ENCODE results near the gene THBS3. TPM values are rescaled to one million over a fixed set of nuclear protein-coding genes. Genes with fewer than 3 reads are reported as not detected.

Gene THBS3
- total and polyA plus RNA-seq, 2 of the 13 experiments (the other 11 are each of a cell fraction or from before 2014, with no cell fraction given), result 0.86 to 3.6 TPM

DNA sequence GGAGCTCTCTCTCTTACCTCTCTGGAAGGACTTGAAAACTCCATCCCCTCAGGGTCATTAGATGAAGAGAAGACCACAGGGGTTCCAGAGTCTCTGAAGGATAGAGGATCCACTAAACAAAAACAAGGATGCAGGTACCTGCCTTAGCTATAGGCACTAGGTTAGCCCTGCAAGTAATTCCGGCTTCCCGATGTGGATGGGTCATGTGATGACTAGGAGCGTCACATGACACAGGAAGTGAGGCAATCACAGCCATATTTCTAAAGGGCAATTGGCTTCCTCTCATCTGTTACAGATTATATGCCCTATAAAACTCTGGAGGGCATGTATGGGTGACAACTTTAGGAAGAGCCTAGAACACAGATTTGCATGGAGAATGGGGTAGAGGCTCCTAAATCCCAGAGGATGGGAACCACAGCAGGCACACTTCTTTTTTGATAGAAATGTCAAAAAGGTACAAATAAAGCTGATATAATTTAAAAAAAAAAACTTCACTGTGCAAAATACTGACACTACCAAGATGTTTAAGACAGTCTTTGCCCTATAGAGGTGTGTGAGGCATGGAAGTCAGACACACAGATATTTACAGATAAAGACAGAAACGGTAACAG, 33.5 kb upstream of the THBS3 start (continued):
- TF ChIP-seq RFXAP (CRISPR knock-in tag; IDR thresholded peaks at IDR 0.05; ENCODE audit: borderline replicate concordance), result peak; percentile 24
- TF ChIP-seq THAP11 (CRISPR knock-in tag; IDR thresholded peaks at IDR 0.05), result peak; percentile 95
- TF ChIP-seq GATAD1 (CRISPR knock-in tag; IDR thresholded peaks at IDR 0.05), result peak; percentile 97
- TF ChIP-seq, protein P1, sequence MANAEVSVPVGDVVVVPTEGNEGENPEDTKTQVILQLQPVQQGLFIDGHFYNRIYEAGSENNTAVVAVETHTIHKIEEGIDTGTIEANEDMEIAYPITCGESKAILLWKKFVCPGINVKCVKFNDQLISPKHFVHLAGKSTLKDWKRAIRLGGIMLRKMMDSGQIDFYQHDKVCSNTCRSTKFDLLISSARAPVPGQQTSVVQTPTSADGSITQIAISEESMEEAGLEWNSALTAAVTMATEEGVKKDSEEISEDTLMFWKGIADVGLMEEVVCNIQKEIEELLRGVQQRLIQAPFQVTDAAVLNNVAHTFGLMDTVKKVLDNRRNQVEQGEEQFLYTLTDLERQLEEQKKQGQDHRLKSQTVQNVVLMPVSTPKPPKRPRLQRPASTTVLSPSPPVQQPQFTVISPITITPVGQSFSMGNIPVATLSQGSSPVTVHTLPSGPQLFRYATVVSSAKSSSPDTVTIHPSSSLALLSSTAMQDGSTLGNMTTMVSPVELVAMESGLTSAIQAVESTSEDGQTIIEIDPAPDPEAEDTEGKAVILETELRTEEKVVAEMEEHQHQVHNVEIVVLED (CRISPR knock-in tag; IDR thresholded peaks at IDR 0.05; ENCODE audit: borderline replicate concordance), result peak; percentile 51; the same call in 1 of the 2 replicates
- no peak for TF ChIP-seq ZFP36L2 (CRISPR knock-in tag; IDR thresholded peaks at IDR 0.05)
- no peak for TF ChIP-seq XBP1 (CRISPR knock-in tag; IDR thresholded peaks at IDR 0.05)
- peak; percentile 87 for TF ChIP-seq CEBPG (CRISPR knock-in tag; IDR thresholded peaks at IDR 0.05)
- TF ChIP-seq, protein P2, sequence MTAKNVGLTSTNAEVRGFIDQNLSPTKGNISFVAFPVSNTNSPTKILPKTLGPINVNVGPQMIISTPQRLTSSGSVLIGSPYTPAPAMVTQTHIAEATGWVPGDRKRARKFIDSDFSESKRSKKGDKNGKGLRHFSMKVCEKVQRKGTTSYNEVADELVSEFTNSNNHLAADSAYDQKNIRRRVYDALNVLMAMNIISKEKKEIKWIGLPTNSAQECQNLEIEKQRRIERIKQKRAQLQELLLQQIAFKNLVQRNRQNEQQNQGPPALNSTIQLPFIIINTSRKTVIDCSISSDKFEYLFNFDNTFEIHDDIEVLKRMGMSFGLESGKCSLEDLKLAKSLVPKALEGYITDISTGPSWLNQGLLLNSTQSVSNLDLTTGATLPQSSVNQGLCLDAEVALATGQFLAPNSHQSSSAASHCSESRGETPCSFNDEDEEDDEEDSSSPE (CRISPR knock-in tag; IDR thresholded peaks at IDR 0.05), result 0 out of 2 replicates have a peak, but pooled peaks have one; percentile 20
- TF ChIP-seq, protein P3, sequence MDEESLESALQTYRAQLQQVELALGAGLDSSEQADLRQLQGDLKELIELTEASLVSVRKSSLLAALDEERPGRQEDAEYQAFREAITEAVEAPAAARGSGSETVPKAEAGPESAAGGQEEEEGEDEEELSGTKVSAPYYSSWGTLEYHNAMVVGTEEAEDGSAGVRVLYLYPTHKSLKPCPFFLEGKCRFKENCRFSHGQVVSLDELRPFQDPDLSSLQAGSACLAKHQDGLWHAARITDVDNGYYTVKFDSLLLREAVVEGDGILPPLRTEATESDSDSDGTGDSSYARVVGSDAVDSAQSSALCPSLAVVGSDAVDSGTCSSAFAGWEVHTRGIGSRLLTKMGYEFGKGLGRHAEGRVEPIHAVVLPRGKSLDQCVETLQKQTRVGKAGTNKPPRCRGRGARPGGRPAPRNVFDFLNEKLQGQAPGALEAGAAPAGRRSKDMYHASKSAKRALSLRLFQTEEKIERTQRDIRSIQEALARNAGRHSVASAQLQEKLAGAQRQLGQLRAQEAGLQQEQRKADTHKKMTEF (CRISPR knock-in tag; IDR thresholded peaks at IDR 0.05), result peak; percentile 74
- TF ChIP-seq POLR2G (IDR thresholded peaks at IDR 0.05; ENCODE audit: low read depth, low read length), result peak; percentile 57
- TF ChIP-seq, protein P4, sequence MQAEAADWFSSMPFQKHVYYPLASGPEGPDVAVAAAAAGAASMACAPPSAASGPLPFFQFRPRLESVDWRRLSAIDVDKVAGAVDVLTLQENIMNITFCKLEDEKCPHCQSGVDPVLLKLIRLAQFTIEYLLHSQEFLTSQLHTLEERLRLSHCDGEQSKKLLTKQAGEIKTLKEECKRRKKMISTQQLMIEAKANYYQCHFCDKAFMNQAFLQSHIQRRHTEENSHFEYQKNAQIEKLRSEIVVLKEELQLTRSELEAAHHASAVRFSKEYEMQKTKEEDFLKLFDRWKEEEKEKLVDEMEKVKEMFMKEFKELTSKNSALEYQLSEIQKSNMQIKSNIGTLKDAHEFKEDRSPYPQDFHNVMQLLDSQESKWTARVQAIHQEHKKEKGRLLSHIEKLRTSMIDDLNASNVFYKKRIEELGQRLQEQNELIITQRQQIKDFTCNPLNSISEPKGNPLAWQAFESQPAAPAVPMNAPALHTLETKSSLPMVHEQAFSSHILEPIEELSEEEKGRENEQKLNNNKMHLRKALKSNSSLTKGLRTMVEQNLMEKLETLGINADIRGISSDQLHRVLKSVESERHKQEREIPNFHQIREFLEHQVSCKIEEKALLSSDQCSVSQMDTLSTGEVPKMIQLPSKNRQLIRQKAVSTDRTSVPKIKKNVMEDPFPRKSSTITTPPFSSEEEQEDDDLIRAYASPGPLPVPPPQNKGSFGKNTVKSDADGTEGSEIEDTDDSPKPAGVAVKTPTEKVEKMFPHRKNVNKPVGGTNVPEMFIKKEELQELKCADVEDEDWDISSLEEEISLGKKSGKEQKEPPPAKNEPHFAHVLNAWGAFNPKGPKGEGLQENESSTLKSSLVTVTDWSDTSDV (CRISPR knock-in tag; IDR thresholded peaks at IDR 0.05), result no peak
- no peak for TF ChIP-seq MAF1 (CRISPR knock-in tag; IDR thresholded peaks at IDR 0.05; ENCODE audit: borderline replicate concordance)
- 0 out of 2 replicates have a peak, but pooled peaks have one; percentile 19 for TF ChIP-seq BCL6 (CRISPR knock-in tag; IDR thresholded peaks at IDR 0.05)
- TF ChIP-seq, protein P5, sequence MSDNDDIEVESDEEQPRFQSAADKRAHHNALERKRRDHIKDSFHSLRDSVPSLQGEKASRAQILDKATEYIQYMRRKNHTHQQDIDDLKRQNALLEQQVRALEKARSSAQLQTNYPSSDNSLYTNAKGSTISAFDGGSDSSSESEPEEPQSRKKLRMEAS (IDR thresholded peaks at IDR 0.05), result peak; percentile 59
- TF ChIP-seq YY1 (IDR thresholded peaks at IDR 0.05; ENCODE audit: insufficient read depth, insufficient replicate concordance, low read depth, low read length), result peak; percentile 94
- TF ChIP-seq POLR2A (IDR thresholded peaks at IDR 0.05; ENCODE audit: insufficient read depth in 1 of 2, low read depth in 2 of 2, low read length in 2 of 2), result peak in 1 of 2 experiments; percentile 22; a peak in 1 of 4 replicates
- TF ChIP-seq, protein P6, sequence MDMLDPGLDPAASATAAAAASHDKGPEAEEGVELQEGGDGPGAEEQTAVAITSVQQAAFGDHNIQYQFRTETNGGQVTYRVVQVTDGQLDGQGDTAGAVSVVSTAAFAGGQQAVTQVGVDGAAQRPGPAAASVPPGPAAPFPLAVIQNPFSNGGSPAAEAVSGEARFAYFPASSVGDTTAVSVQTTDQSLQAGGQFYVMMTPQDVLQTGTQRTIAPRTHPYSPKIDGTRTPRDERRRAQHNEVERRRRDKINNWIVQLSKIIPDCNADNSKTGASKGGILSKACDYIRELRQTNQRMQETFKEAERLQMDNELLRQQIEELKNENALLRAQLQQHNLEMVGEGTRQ (IDR thresholded peaks at IDR 0.05; ENCODE audit: low read depth, low read length), result peak; percentile 99
- TF ChIP-seq, protein P6 (CRISPR knock-in tag; IDR thresholded peaks at IDR 0.05; ENCODE audit: borderline replicate concordance), result peak; percentile 99; the same call in 1 of the 2 replicates
- peak; percentile 49 for TF ChIP-seq ZFX (CRISPR knock-in tag; IDR thresholded peaks at IDR 0.05; ENCODE audit: low read depth)
- no peak for TF ChIP-seq IRX3 (CRISPR knock-in tag; IDR thresholded peaks at IDR 0.05; ENCODE audit: borderline replicate concordance, low read depth)
- TF ChIP-seq ZNF441 (CRISPR knock-in tag; IDR thresholded peaks at IDR 0.05; ENCODE audit: borderline replicate concordance), result no peak
